Astrocyte of the spinal cord (primary cell): ENCODE results near the gene PRDX2.

Experiments
- DNase-seq: peaks from one replicate; pipeline ENCODE4 v3.0.0; 2011; ENCODE audit warnings: low read depth, low spot score
- H3K4me3 ChIP-seq: 2 replicates; pipeline ENCODE4 v1.5.1; 2011; ENCODE audit warnings: low read depth, mild to moderate bottlenecking, low read length, moderate library complexity
- CTCF ChIP-seq: IDR thresholded peaks from 2 replicates; pipeline ENCODE4 v1.5.1; 2012; ENCODE audit warnings: low read depth, mild to moderate bottlenecking, low read length, inconsistent platforms
- in situ Hi-C: cut with HindIII; loops from 2 replicates; pipeline ENCODE4 v1.10.0; 2017; ENCODE audit warnings: low sequenced_read_pairs

Gene PRDX2

GRCh38 chr19:12783849-12784393 lies 17.7 kb downstream of the PRDX2 start:
- no peak for DNase-seq
- in situ Hi-C loops: no loop called here
- no peak for TF ChIP-seq CTCF
- no peak overlapping the region for H3K4me3 ChIP-seq

- DNase-seq: no peak
- H3K4me3 ChIP-seq: peak overlapping the region; percentile 33
Measured at GRCh38 chr19:12783291-12783848, 18.2 kb downstream of the PRDX2 start.

GRCh38 chr19:12782424-12783290 lies 18.9 kb downstream of the PRDX2 start:
- peak overlapping the region; percentile 33 for H3K4me3 ChIP-seq
- in situ Hi-C loops: no loop called here
- DNase-seq: peak; percentile 84
- TF ChIP-seq CTCF: peak; percentile 7

More at GRCh38 chr19:12783291-12783848, 18.2 kb downstream of the PRDX2 start:
- no peak for TF ChIP-seq CTCF
- in situ Hi-C loops: no loop called here

- H3K4me3 ChIP-seq: peak overlapping the region; percentile 13
- no peak for DNase-seq
- in situ Hi-C loops: no loop called here
- no peak for TF ChIP-seq CTCF
Measured at GRCh38 chr19:12782174-12782423, 19.5 kb downstream of the PRDX2 start.

GRCh38 chr19:12779162-12779993 lies 22.2 kb downstream of the PRDX2 start:
- no peak for TF ChIP-seq CTCF
- H3K4me3 ChIP-seq: peak overlapping the region; percentile 61
- in situ Hi-C loops: no loop called here
- DNase-seq: peak; percentile 95

- no peak for TF ChIP-seq CTCF
- peak overlapping the region; percentile 61 for H3K4me3 ChIP-seq
- no peak for DNase-seq
- in situ Hi-C loops: no loop called here
Measured at GRCh38 chr19:12778905-12779161, 22.8 kb downstream of the PRDX2 start.
